Measurements from ENCODE around the gene ZNF473. TPM values are rescaled to one million over a fixed set of nuclear protein-coding genes. Genes with fewer than 3 reads are reported as not detected.
"Not testable (repeated sequence)": the region's sequence is repeated elsewhere in the genome, so short reads cannot be mapped to it uniquely, and the experiment has no call there.

The ZNF473 gene
- total RNA-seq, 2 experiments from 2014 or later: 16.9 to 23.1 TPM

GRCh38 chr19:50097884-50098283 lies 72.1 kb downstream of the ZNF473 start:
- intact Hi-C loops (cut with micrococcal nuclease; ENCODE audit: unreplicated experiment); BruUV-seq (replicated peaks); CTCF ChIA-PET (ENCODE audit: unreplicated experiment); POLR2A ChIA-PET; H3K79me2 ChIP-seq (ENCODE audit: insufficient read depth, low read depth, low read length); H3K27ac ChIP-seq (ENCODE audit: low read depth, low read length, poor library complexity, severe bottlenecking); H2AFZ ChIP-seq (ENCODE audit: low read length); H3K4me1 ChIP-seq (ENCODE audit: insufficient read depth, low read length, poor library complexity, severe bottlenecking); H3K9me3 ChIP-seq (ENCODE audit: low read length); H3K4me2 ChIP-seq (ENCODE audit: low read length); H4K20me1 ChIP-seq (ENCODE audit: insufficient read depth, low read length); H3K9me2 ChIP-seq (ENCODE audit: insufficient read depth, low read length); H3K4me3 ChIP-seq (ENCODE audit: low read depth, low read length, poor library complexity, severe bottlenecking); DNase-seq (ENCODE audit: low spot score); H3K36me3 ChIP-seq (ENCODE audit: insufficient read depth, low read length): not testable (repeated sequence)

- CTCF ChIA-PET (ENCODE audit: unreplicated experiment); H3K36me3 ChIP-seq (ENCODE audit: insufficient read depth, low read length); BruUV-seq (replicated peaks); H3K9me3 ChIP-seq (ENCODE audit: low read length); H4K20me1 ChIP-seq (ENCODE audit: insufficient read depth, low read length); H3K4me1 ChIP-seq (ENCODE audit: insufficient read depth, low read length, poor library complexity, severe bottlenecking); POLR2A ChIA-PET; H3K4me2 ChIP-seq (ENCODE audit: low read length); H3K27ac ChIP-seq (ENCODE audit: low read depth, low read length, poor library complexity, severe bottlenecking); H2AFZ ChIP-seq (ENCODE audit: low read length); DNase-seq (ENCODE audit: low spot score); H3K4me3 ChIP-seq (ENCODE audit: low read depth, low read length, poor library complexity, severe bottlenecking); H3K9me2 ChIP-seq (ENCODE audit: insufficient read depth, low read length); intact Hi-C loops (cut with micrococcal nuclease; ENCODE audit: unreplicated experiment); H3K79me2 ChIP-seq (ENCODE audit: insufficient read depth, low read depth, low read length): not testable (repeated sequence)
These were observed 73.1 kb downstream of the ZNF473 start for GRCh38 chr19:50098892-50099291.

- CTCF ChIA-PET (ENCODE audit: unreplicated experiment); intact Hi-C loops (cut with micrococcal nuclease; ENCODE audit: unreplicated experiment); H3K4me2 ChIP-seq (ENCODE audit: low read length); H3K27ac ChIP-seq (ENCODE audit: low read depth, low read length, poor library complexity, severe bottlenecking); H3K79me2 ChIP-seq (ENCODE audit: insufficient read depth, low read depth, low read length); H3K4me1 ChIP-seq (ENCODE audit: insufficient read depth, low read length, poor library complexity, severe bottlenecking); BruUV-seq (replicated peaks); DNase-seq (ENCODE audit: low spot score); POLR2A ChIA-PET; H3K4me3 ChIP-seq (ENCODE audit: low read depth, low read length, poor library complexity, severe bottlenecking); H4K20me1 ChIP-seq (ENCODE audit: insufficient read depth, low read length); H3K9me2 ChIP-seq (ENCODE audit: insufficient read depth, low read length); H3K36me3 ChIP-seq (ENCODE audit: insufficient read depth, low read length); H3K9me3 ChIP-seq (ENCODE audit: low read length); H2AFZ ChIP-seq (ENCODE audit: low read length): not testable (repeated sequence)
These were observed 73.9 kb downstream of the ZNF473 start for GRCh38 chr19:50099696-50100095.

- H3K4me1 ChIP-seq (ENCODE audit: insufficient read depth, low read length, poor library complexity, severe bottlenecking); intact Hi-C loops (cut with micrococcal nuclease; ENCODE audit: unreplicated experiment); H3K36me3 ChIP-seq (ENCODE audit: insufficient read depth, low read length); H3K79me2 ChIP-seq (ENCODE audit: insufficient read depth, low read depth, low read length); POLR2A ChIA-PET; H3K4me2 ChIP-seq (ENCODE audit: low read length); H3K4me3 ChIP-seq (ENCODE audit: low read depth, low read length, poor library complexity, severe bottlenecking); BruUV-seq (replicated peaks); H3K27ac ChIP-seq (ENCODE audit: low read depth, low read length, poor library complexity, severe bottlenecking); H3K9me3 ChIP-seq (ENCODE audit: low read length); DNase-seq (ENCODE audit: low spot score); CTCF ChIA-PET (ENCODE audit: unreplicated experiment); H4K20me1 ChIP-seq (ENCODE audit: insufficient read depth, low read length); H3K9me2 ChIP-seq (ENCODE audit: insufficient read depth, low read length); H2AFZ ChIP-seq (ENCODE audit: low read length): not testable (repeated sequence)
These were observed 75.1 kb downstream of the ZNF473 start for GRCh38 chr19:50100946-50101345.

Other genes with a start within 250 kb of the ZNF473 start
- 33.6 and 35.1 TPM in 2 replicates for gene FUZ, start 212.7 kb upstream of the ZNF473 start, total RNA-seq (2014; rRNA removed; shearing (Covaris generic))
- 28.1 and 34.6 TPM in 2 replicates for gene FUZ, start 212.7 kb upstream of the ZNF473 start, total RNA-seq (2022)
- 73.5 and 85.1 TPM in 2 replicates for gene MED25, start 207.7 kb upstream of the ZNF473 start, total RNA-seq (2014; rRNA removed; shearing (Covaris generic))
- 111 and 146 TPM in 2 replicates for gene MED25, start 207.7 kb upstream of the ZNF473 start, total RNA-seq (2022)
- gene PTOV1, start 174.8 kb upstream of the ZNF473 start, total RNA-seq (2014; rRNA removed; shearing (Covaris generic)): 101 and 124 TPM in 2 replicates
- gene PTOV1, start 174.8 kb upstream of the ZNF473 start, total RNA-seq (2022): 105 and 114 TPM in 2 replicates
- gene PNKP, start 158.4 kb upstream of the ZNF473 start, total RNA-seq (2014; rRNA removed; shearing (Covaris generic)): 65.4 and 90.9 TPM in 2 replicates
- 118 and 140 TPM in 2 replicates for gene PNKP, start 158.4 kb upstream of the ZNF473 start, total RNA-seq (2022)
- gene AKT1S1, start 148.7 kb upstream of the ZNF473 start, total RNA-seq (2014; rRNA removed; shearing (Covaris generic)): 7.3 TPM in 2 replicates
- gene AKT1S1, start 148.7 kb upstream of the ZNF473 start, total RNA-seq (2022): 19.8 and 21.2 TPM in 2 replicates
- 7.9 and 8.0 TPM in 2 replicates for gene TBC1D17, start 148.3 kb upstream of the ZNF473 start, total RNA-seq (2014; rRNA removed; shearing (Covaris generic))
- 24.0 and 31.1 TPM in 2 replicates for gene TBC1D17, start 148.3 kb upstream of the ZNF473 start, total RNA-seq (2022)
- gene IL4I1, start 129.1 kb upstream of the ZNF473 start, total RNA-seq (2014; rRNA removed; shearing (Covaris generic)): 0.25 and 0.39 TPM in 2 replicates
- gene IL4I1, start 129.1 kb upstream of the ZNF473 start, total RNA-seq (2022): 1.7 and 1.8 TPM in 2 replicates
- 265 and 268 TPM in 2 replicates for gene ATF5, start 96.8 kb upstream of the ZNF473 start, total RNA-seq (2014; rRNA removed; shearing (Covaris generic))
- gene ATF5, start 96.8 kb upstream of the ZNF473 start, total RNA-seq (2022): 527 and 597 TPM in 2 replicates
- gene NUP62, start 96.5 kb upstream of the ZNF473 start, total RNA-seq (2014; rRNA removed; shearing (Covaris generic)): 56.3 and 75.6 TPM in 2 replicates
- gene NUP62, start 96.5 kb upstream of the ZNF473 start, total RNA-seq (2022): 70.1 and 76.3 TPM in 2 replicates
- not detected in 2 replicates for gene SIGLEC11, start 64.8 kb upstream of the ZNF473 start, total RNA-seq (2014; rRNA removed; shearing (Covaris generic))
- gene SIGLEC11, start 64.8 kb upstream of the ZNF473 start, total RNA-seq (2022): not detected in 2 replicates
- gene VRK3, start 633 bp upstream of the ZNF473 start, total RNA-seq (2014; rRNA removed; shearing (Covaris generic)): 34.5 and 39.9 TPM in 2 replicates
- 47.3 and 62.7 TPM in 2 replicates for gene VRK3, start 633 bp upstream of the ZNF473 start, total RNA-seq (2022)
- gene IZUMO2, start 137.3 kb downstream of the ZNF473 start, total RNA-seq (2014; rRNA removed; shearing (Covaris generic)): not detected in 2 replicates
- gene IZUMO2, start 137.3 kb downstream of the ZNF473 start, total RNA-seq (2022): not detected in 2 replicates
- gene MYH14, start 177.6 kb downstream of the ZNF473 start, total RNA-seq (2014; rRNA removed; shearing (Covaris generic)): not detected in 2 replicates
- gene MYH14, start 177.6 kb downstream of the ZNF473 start, total RNA-seq (2022): not detected in 2 replicates